Bronchial epithelial cell (primary cell): Measurements from ENCODE around the gene PITPNM3. TPM values are rescaled to one million over a fixed set of nuclear protein-coding genes. Genes with fewer than 3 reads are reported as not detected.
A peak's percentile ranks its signal among the peaks of the same experiment; 100 is the strongest.

Source experiments
- DNase-seq: peaks from one replicate; pipeline ENCODE4 v3.0.0-alpha.2; 2010; ENCODE audit warnings: low read depth
- FAIRE-seq: peaks from 2 replicates; lab custom pipeline; 2011; peaks lifted over from hg19 to GRCh38; lab: Jason Lieb, UNC
- H3K27me3 ChIP-seq: 2 replicates; pipeline ENCODE4 v1.5.1; 2011; ENCODE audit warnings: low read length; ENCODE audit not compliant: control insufficient read depth, insufficient read depth
- H3K36me3 ChIP-seq: 2 replicates; pipeline ENCODE4 v1.5.1; 2011; ENCODE audit warnings: low read length; ENCODE audit not compliant: control insufficient read depth, insufficient read depth
- H3K4me3 ChIP-seq: 2 replicates; pipeline ENCODE4 v1.5.1; 2011; ENCODE audit warnings: mild to moderate bottlenecking, low read depth, low read length, control low read depth
- total RNA-seq: library from RNA; depleted of rRNA; stranded (reverse); fragments of >200 nt; gene quantifications from 2 replicates; pipeline ENCODE4 v1.2.1, GENCODE V29; 2014
- TF ChIP-seq, protein P1 (sequence below): IDR thresholded peaks from 2 replicates; pipeline ENCODE4 v1.5.1; 2011; ENCODE audit warnings: mild to moderate bottlenecking, moderate library complexity, low read length, control low read depth, inconsistent platforms; ENCODE audit not compliant: insufficient read depth, severe bottlenecking

PITPNM3 gene
- total RNA-seq, 1 donor from 2014 or later, result 25.0 TPM

DNA sequence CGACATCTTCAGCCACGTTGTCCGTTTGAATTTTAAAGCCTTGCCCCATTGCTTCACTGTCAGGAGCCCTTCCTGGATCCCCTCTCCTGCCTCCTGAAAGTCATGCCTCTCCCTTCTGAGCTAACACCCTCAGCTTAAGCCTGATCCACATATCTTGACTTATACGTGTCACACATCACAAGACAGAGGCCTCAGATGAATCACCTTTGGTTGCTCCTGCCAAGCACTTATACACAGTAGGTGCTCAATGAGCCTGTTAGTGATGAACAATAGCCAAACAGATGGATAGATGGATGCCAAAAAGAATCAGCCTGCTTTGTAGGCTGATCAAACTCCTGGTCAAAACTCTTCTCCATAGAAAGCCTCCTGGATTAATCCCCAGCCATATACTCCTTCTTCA, 31.8 kb downstream of the PITPNM3 start:
- TF ChIP-seq, protein P1, sequence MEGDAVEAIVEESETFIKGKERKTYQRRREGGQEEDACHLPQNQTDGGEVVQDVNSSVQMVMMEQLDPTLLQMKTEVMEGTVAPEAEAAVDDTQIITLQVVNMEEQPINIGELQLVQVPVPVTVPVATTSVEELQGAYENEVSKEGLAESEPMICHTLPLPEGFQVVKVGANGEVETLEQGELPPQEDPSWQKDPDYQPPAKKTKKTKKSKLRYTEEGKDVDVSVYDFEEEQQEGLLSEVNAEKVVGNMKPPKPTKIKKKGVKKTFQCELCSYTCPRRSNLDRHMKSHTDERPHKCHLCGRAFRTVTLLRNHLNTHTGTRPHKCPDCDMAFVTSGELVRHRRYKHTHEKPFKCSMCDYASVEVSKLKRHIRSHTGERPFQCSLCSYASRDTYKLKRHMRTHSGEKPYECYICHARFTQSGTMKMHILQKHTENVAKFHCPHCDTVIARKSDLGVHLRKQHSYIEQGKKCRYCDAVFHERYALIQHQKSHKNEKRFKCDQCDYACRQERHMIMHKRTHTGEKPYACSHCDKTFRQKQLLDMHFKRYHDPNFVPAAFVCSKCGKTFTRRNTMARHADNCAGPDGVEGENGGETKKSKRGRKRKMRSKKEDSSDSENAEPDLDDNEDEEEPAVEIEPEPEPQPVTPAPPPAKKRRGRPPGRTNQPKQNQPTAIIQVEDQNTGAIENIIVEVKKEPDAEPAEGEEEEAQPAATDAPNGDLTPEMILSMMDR, result no peak
- Histone ChIP-seq H3K4me3 (no peak overlapping the region), H3K27me3 (no peaks in the 10 kb centered on the region), H3K36me3 (peaks cover 13% of the 10 kb centered on the region)
- FAIRE-seq (peak; percentile 92), DNase-seq (peak; percentile 86)

DNA sequence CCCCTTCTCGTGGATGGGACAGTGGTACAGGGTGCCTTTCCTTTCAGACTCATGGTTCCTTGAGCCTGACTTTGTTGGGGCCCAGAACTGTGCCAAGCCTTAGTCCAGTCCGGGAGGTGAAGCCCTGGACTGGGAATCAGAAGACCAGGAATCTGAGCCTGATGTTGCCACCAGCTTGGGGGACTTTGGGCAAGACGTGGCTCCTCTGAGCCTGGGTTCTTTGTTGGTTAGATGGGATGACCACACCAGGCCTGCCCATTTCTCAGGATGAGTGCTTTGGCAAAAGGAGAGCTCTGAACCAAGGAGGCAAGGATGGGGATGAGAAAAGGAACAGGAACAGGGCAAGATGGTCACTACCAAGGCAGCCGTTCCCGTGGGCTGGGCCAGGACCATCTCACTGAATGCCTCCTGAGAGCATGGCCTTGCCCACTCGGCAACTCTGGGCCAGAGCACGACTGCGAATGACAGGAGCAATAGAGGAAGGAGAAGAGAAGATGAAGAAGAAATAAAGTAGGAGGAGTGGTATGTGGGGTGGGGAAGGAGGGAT, 32.5 kb downstream of the PITPNM3 start:
- Histone ChIP-seq H3K27me3 (no peaks in the 10 kb centered on the region), H3K4me3 (no peak overlapping the region), H3K36me3 (peaks cover 13% of the 10 kb centered on the region)
- DNase-seq (no peak), FAIRE-seq (no peak)
- TF ChIP-seq, protein P1, result no peak

DNA sequence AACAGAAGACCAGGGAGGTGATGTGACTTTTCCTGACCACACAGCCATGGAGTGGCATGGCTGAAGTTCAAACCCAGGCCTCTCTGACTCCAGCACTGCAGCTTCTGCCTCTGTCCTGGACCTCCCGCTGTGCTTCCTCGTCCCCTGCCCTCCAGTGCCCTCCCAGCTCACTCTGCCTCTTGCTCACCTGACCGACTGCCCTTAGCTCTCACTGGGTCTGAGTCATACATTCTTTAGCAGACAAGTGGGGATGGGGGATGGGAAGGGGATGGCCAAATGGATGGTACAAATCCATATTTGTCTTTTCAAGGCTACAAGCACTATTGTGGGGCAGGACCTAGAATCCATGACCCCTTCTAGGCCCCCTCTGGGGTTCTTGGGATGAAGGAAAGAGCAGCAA, 33.0 kb downstream of the PITPNM3 start:
- FAIRE-seq (no peak), DNase-seq (peak; percentile 62)
- TF ChIP-seq, protein P1, result no peak
- Histone ChIP-seq H3K4me3 (no peak overlapping the region), H3K36me3 (peaks cover 12% of the 10 kb centered on the region), H3K27me3 (no peaks in the 10 kb centered on the region)

DNA sequence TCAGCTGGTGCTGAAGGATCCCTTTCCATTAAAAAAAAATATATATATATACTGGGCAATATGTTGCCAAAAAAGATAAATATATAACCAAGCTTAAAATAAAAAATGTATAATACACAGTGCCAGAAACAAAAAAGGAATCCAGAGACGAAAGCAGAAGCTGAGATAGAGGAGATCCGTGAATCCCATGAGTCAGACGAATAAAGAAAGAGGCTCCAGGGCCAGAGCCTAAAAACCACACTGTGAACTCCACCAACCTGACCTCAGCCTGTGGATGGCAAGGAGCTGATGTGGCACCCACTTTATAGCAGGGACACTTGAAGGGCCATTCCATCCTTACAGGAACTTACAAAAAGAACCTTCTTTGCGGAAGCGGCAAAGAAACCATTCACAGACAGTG, 34.8 kb downstream of the PITPNM3 start:
- Histone ChIP-seq H3K27me3 (no peaks in the 10 kb centered on the region), H3K36me3 (peaks cover 12% of the 10 kb centered on the region), H3K4me3 (no peak overlapping the region)
- no peak for FAIRE-seq
- TF ChIP-seq, protein P1, result no peak
- no peak for DNase-seq

DNA sequence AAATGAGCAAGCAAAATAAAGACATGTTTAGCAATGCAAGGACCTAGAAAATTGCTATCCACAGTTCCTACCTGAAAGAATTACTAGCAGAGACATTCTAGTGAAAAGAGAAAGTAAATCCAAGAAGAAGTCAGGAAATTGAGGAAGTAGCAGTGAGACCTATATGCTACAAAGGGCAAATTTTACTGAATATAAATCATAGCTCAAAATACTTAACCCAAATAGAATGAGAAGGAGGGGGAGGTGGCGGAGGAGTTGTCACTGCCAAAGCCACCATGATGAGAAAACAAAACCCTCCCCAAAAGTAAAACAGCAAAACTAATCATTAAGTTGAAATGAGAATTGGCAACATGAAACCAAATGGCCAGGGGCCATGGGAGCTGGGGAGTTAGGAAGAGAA, 39.3 kb downstream of the PITPNM3 start:
- no peaks in the 10 kb centered on the region for H3K27me3 ChIP-seq

More for the DNA sequence above, 39.3 kb downstream of the PITPNM3 start:
- FAIRE-seq, result no peak
- no peak overlapping the region for H3K4me3 ChIP-seq
- TF ChIP-seq, protein P1, result no peak
- H3K36me3 ChIP-seq, result peaks cover 5% of the 10 kb centered on the region
- no peak for DNase-seq
